Spleen (tissue), 7 donors: ENCODE data around the gene AMIGO1.

Experiments used
- POLR2A ChIP-seq, 3 donors: fragments of 450-650 bp; IDR thresholded peaks; one replicate each; pipeline ENCODE4 v1.5.1; 2017; ENCODE audit warnings: antibody characterized with exemption in 3 of 3, mild to moderate bottlenecking in 1 of 3
- TF ChIP-seq, protein P1 (sequence below), 11 experiments: fragments of 200-600 bp in 7 of 11; fragments of 450-650 bp in 4 of 11; sonication (generic) in 4 of 11; IDR thresholded peaks in 8 of 11; conservative IDR thresholded peaks in 3 of 11; 1 replicate in 7 of 11; 2 replicates in 4 of 11; pipeline versions ENCODE4 v1.4.0 to v1.8.0; 2016 to 2021; ENCODE audit warnings: antibody characterized with exemption in 11 of 11, inconsistent platforms in 4 of 11, mild to moderate bottlenecking in 1 of 11
- donor health status: DM: no; HTN: no; CAD: no; lungs with moderate emphysema.
- donor health status: DM: no; HTN: no; CAD: no.
- donor health status: DM: no; HTN: no; CAD: no.

DNA sequence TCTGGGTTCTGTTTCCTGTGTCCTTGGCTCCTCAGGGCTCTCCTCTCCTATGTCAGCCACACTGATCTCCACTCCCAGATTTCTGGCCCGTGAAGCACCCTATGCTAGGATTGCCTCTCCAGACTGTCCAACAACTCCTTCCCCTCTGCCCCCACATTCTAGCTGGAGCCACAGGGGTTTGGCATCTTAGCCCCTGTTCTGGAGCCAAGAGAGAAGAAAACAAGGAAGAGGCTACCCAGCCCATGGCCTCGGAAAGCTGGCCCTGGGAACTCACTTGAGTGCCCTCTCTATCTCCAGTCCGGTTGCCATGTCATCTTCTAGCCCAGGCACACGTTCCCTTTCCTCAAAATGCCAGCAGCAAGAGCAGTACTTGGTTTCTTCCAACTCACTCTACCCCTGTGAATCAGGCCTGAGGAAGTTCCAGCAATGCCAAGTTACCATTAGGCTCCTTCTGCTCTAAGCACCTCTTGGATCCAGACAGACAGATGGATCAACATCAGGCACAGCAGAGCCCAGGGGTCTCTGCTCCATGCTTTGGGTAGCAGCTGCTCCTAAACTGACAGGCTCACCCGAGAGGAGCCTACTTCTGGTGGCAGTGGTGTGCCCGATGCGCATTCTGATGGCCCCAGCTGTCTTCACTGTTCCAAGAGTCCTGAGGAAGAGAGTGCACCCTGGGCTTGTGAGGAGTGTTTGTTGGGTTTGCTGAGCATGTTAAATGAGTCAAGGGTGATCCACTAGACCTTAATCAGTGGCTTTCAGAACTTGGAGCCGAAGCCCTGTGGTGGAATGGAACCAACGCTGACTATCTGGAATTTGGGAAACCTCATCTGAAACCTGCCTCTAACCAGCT lies 18.5 kb upstream of the AMIGO1 start:
- TF ChIP-seq, protein P1, sequence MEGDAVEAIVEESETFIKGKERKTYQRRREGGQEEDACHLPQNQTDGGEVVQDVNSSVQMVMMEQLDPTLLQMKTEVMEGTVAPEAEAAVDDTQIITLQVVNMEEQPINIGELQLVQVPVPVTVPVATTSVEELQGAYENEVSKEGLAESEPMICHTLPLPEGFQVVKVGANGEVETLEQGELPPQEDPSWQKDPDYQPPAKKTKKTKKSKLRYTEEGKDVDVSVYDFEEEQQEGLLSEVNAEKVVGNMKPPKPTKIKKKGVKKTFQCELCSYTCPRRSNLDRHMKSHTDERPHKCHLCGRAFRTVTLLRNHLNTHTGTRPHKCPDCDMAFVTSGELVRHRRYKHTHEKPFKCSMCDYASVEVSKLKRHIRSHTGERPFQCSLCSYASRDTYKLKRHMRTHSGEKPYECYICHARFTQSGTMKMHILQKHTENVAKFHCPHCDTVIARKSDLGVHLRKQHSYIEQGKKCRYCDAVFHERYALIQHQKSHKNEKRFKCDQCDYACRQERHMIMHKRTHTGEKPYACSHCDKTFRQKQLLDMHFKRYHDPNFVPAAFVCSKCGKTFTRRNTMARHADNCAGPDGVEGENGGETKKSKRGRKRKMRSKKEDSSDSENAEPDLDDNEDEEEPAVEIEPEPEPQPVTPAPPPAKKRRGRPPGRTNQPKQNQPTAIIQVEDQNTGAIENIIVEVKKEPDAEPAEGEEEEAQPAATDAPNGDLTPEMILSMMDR (IDR thresholded peaks at IDR 0.05 in 8 of 11, conservative IDR thresholded peaks at IDR 0.05 in 3 of 11), result no peak
- TF ChIP-seq POLR2A (IDR thresholded peaks at IDR 0.05), result no peak
